ENCODE data around the gene SLC35E3.

SLC35E3 gene

GRCh38 chr12:68769941-68770340, 24.0 kb downstream of the SLC35E3 start:
- no peak for DNase-seq (ENCODE audit: low read depth in 2 of 3, low spot score in 2 of 3)

DNA sequence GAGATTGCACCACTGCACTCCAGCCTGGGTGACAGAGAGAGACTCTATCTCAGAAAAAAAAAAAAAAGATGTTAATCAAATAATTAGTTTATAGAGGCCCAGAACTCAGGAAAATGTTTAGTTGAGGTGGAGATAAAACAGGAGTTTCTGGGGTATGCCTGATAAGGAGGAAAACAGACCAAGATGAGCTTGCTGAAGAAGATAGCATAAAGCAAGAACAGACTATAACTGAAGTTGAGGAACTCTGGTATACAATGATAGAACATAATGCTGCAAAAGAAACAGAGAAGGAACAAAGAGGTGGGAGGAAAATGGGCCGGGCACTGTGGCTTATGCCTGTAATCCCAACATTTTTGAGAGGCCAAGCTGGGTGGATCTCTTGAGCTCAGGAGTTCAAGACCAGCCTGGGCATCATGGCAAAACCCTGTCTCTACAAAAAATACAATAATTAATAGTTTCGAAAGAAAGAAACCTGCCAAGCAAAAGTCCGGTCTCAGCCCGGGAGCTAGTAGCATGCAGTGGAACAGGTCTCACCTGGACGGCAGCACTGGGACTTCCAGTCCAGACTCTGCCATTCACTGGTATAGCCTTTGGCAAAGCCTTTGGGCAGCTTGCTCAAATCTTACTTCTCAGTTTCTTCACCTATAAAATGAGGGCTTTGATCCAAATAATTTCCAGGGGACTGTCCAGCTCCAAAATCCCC, 25.4 kb downstream of the SLC35E3 start:
- DNase-seq (ENCODE audit: low read depth in 2 of 3, low spot score in 2 of 3): no peak

GRCh38 chr12:68772714-68773113, 26.7 kb downstream of the SLC35E3 start:
- no peak for DNase-seq (ENCODE audit: low read depth in 2 of 3, low spot score in 2 of 3)

GRCh38 chr12:68773582-68773981, 27.6 kb downstream of the SLC35E3 start:
- DNase-seq (ENCODE audit: low read depth in 2 of 3, low spot score in 2 of 3): no peak

DNA sequence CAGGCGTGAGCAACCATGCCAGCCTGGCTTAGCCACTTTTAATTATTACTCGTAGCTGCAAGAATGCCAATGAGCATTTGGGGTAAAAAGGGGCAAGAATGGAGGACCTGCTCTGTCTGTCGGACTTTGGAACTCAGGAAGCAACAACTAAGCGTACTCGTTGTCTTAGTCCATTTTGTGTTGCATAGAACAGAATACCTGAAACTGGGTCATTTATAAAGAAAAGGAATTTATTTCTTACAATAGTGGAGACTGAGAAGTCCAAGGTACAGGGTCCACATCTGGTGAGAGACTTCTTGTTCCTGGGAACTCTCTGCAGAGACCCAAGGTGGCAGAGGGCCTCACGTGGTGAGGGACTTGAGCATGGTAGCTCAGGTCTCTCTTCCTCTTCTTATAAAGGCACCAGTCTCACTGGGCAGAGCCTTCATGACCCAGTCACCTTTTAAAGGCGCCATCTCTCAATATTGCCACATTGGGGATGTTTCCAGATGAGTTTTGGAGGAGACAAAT, 29.2 kb downstream of the SLC35E3 start:
- DNase-seq (ENCODE audit: low read depth in 2 of 3, low spot score in 2 of 3): no peak

GRCh38 chr12:68776976-68777610, 31.1 kb downstream of the SLC35E3 start:
- DNase-seq (ENCODE audit: low read depth in 2 of 3, low spot score in 2 of 3): no peak

GRCh38 chr12:68779280-68779679, 33.3 kb downstream of the SLC35E3 start:
- DNase-seq (ENCODE audit: low read depth in 2 of 3, low spot score in 2 of 3): no peak

- DNase-seq (ENCODE audit: low read depth in 2 of 3, low spot score in 2 of 3): no peak
These were observed 34.8 kb downstream of the SLC35E3 start for GRCh38 chr12:68780731-68781130.

GRCh38 chr12:68781728-68782127, 35.8 kb downstream of the SLC35E3 start:
- DNase-seq (ENCODE audit: low read depth in 2 of 3, low spot score in 2 of 3): no peak

GRCh38 chr12:68784015-68784414, 38.0 kb downstream of the SLC35E3 start:
- no peak for DNase-seq (ENCODE audit: low read depth in 2 of 3, low spot score in 2 of 3)

GRCh38 chr12:68785358-68785757, 39.4 kb downstream of the SLC35E3 start:
- no peak for DNase-seq (ENCODE audit: low read depth in 2 of 3, low spot score in 2 of 3)

GRCh38 chr12:68785823-68786222, 39.8 kb downstream of the SLC35E3 start:
- DNase-seq (ENCODE audit: low read depth in 2 of 3, low spot score in 2 of 3): no peak

DNA sequence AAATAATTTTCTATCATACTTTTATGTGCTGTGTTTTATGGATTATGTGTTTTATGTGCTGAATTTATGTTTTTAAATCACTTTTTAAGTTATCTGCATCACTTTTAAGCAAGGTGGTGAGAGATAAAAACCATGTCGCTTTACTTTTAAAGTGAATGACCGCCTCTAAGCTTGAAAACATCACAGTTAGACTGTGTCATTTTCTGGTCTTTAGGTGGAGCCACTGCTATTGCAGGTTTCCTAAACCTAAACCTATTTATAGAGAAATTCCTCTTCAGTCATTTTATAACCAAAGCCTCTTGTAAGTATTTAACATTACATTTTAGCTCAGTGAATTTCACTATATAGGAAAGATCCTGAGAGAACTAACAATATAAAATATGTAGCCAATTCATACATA, 41.0 kb downstream of the SLC35E3 start:
- DNase-seq (ENCODE audit: low read depth in 2 of 3, low spot score in 2 of 3): no peak

GRCh38 chr12:68788554-68789143, 42.7 kb downstream of the SLC35E3 start:
- DNase-seq (ENCODE audit: low read depth in 2 of 3, low spot score in 2 of 3): no peak

- no peak for DNase-seq (ENCODE audit: low read depth in 2 of 3, low spot score in 2 of 3)
These were observed 43.3 kb downstream of the SLC35E3 start for GRCh38 chr12:68789144-68789878.

DNA sequence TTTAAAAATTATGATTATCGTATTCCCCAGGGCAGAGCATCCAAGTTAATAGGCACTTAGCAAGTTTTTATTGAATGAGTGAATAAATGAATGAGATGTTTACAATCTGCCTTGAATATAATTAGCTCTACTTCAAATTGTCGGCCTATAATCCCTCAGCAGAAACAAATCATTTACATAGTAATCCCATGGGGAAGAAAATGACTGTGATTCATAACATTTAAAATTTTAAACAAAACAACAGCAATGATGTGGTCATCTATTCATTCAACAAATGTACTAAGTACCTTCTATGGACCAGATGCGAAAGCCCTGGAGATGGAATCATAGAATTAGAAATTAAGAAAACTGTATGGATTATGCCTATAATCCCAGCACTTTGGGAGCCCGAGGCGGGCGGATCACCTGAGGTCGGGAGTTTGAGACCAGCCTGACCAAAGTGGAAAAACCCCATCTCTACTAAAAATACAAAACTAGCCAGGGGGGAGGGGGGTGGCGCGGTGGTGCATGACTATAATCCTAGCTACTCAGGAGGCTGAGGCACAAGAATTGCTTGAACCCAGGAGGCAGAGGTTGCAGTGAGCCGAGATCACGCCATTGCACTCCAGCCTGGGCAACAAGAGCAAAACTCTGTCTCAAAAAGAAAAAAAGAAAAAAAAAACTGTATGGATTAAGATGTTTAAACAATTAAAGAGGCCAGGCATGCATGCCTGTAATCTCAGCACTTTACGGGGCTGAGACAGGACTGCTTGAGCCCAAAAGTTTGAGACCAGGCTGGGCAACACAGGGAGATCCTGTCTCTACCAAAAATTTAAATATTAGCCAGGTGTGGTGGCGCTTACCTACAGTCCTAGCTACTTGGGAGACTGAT, 44.3 kb downstream of the SLC35E3 start:
- no peak for DNase-seq (ENCODE audit: low read depth in 2 of 3, low spot score in 2 of 3)

DNA sequence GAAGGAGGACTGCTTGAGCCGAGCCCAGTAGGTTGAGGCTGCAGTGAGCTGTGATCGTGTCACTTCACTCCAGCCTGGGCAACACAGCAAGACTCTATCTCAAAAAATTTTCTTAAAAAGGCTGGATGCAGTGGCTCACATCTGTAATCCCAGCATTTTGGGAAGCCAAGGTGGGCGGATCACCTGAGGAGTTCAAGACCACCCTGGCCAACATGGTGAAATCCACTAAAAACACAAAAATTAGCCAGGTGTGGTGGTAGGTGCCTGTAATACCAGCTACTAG, 44.9 kb downstream of the SLC35E3 start:
- DNase-seq (ENCODE audit: low read depth in 2 of 3, low spot score in 2 of 3): no peak

DNA sequence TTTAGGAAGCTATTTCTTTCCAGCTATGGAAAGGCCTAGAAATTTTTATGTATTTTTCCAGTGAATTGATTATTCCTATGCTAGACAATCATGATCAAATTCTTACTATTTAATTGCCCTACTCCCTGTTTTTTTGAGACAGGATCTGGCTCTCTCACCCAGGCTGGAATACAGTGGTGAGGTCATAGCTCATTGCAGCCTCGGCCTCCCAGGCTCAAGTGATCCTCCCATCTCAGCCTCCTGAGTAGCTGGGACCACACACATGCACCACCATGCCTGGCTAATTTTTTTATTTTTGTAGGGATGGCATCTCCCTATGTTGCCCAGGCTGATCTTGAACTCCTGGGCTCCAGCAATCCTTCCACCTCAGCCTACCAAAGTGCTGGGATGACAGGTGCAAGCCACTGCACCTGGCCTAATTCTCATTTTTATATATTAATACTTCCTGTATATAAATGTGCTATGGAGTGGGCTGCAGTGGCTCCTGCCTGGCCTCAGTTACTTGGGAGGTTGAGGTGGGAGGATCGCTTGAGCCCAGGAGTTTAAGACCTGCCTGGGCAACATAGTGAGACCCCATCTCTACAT, 46.0 kb downstream of the SLC35E3 start:
- no peak for DNase-seq (ENCODE audit: low read depth in 2 of 3, low spot score in 2 of 3)

DNA sequence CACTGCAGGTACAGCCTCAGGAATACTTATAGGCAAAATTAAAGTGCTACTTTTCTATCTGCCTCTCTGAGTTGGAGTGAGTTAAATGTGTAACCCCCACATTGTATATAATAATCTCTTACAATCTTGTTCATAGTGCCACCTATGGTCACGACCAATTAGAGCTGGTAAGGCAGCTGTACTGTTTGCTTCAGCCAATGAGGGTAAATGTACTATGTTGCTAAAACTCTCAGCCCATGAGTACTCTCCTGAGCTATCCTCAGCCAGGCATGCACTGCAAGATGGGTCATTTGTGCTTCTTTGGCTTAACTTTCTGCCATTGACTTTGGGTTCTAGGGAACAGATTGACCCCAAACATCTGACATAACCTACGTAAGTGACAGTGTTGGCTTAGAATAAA, 47.0 kb downstream of the SLC35E3 start:
- no peak for DNase-seq (ENCODE audit: low read depth in 2 of 3, low spot score in 2 of 3)

DNA sequence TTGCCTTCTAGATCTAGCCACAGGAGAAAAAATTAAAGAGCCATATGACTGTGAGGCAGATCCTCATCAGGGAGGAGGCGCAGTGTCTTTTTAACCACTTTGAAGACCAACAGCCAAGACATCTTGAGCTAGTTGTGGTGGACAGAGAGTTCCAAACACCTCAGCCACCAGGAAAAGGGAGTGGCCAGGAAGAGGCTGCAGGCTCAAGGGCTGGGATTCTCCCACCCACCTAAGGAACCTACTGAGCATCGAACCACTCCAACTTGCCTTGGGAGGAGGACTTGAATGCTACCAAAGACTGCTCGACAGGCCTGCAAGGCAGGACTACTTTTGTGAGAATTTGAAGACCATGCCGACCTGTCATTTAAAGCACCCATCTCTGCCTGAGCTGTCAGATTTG, 47.5 kb downstream of the SLC35E3 start:
- no peak for DNase-seq (ENCODE audit: low read depth in 2 of 3, low spot score in 2 of 3)
